ENCODE data around the gene SERPINF2. TPM values are rescaled to one million over a fixed set of nuclear protein-coding genes. Genes with fewer than 3 reads are reported as not detected.

SERPINF2 gene
- polyA plus RNA-seq, 1 of the 3 experiments (the other 2 are of a cell fraction), result 0.26 TPM

DNA sequence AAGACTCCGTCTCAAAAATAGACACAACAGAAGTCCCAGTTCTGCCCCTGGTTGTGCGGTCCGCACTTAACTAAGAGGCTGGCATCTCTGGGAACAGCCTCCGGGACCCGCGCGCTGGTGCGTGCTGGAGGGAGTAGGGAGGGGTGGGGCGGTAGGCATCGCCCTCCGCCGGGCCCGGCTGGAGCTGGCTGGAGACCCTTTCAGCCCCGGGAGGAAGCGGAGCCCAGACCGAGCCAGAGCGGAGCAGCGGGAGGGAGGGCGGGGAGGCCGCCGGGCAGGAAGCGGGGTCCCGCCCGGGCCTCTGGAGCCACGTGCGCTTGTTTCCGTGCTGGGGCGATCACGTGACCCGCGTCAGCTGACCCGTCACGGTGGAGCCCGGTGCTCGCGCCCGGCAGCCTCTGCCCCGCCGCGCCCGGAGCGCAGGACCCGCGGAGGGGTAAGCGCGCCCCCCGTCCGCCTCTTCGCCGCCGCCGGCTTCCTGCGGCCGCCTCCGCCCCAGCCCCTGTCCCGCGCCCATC lies 18.3 kb upstream of the SERPINF2 start, which contains the start of gene WDR81:
Gene WDR81, plus strand, starts transcription at position 354 of the 518 bp plus-strand sequence. CDS start 256 bp downstream, outside the sequence.
- Histone ChIP-seq H3K4me2 (peak within 1 kb of the TSS; percentile 98), H3K36me3 (replicated peaks in 1 of 2; ENCODE audit: control insufficient read depth in 1 of 2, insufficient read depth in 2 of 2, low read length in 1 of 2) (peaks cover 0 to 24% of the 10 kb centered on the region in 2 experiments), H3K27me3 (ENCODE audit: insufficient read depth) (no peaks in the 10 kb centered on the region), H3K27ac (ENCODE audit: low read depth in 2 of 2, low read length in 1 of 2) (peak within 1 kb of the TSS; percentile 48 to 51; a peak in 3 of 4 replicates), H3K4me3 (ENCODE audit: low read depth in 2 of 2, low read length in 1 of 2) (peak within 1 kb of the TSS; percentile 64 to 68), H3F3A (replicated peaks; ENCODE audit: insufficient read depth) (peaks cover 17% of the 10 kb centered on the region), H3K9me3 (no peaks in the 10 kb centered on the region), H4K20me1 (ENCODE audit: insufficient read depth) (no peaks in the 10 kb centered on the region), H2AFZ (ENCODE audit: low read depth) (peak within 1 kb of the TSS; percentile 100), H3K4me1 (ENCODE audit: control insufficient read depth in 1 of 2, insufficient read depth in 2 of 2, low read depth in 1 of 2, low read length in 1 of 2) (peaks cover 0 to 10% of the 10 kb centered on the region in 2 experiments; a peak in 2 of 4 replicates), H3K9ac (peak within 1 kb of the TSS; percentile 66), H3K9me2 (no peaks in the 10 kb centered on the region), H3K79me2 (ENCODE audit: insufficient read depth) (peaks cover 4% of the 10 kb centered on the region; the same call in 1 of the 2 replicates)
- ChIA-PET CTCF (interaction anchor here (0.8 to 1.5 kb wide), 7 partner anchors 11 to 158 kb away, joined by 3 to 9 read pairs (median 3); no protein-coding TSS in a partner anchor), POLR2A (interaction anchor here (0.7 to 1.6 kb wide), 4 partner anchors 8 to 59 kb away, joined by 3 to 6 read pairs (median 6); partner anchors contain the start of gene SERPINF1)
- DNase-seq, result peak; percentile 98
- WGBS (ENCODE audit: low lambda C conversion rate), result 14% methylated on average over 11 of the region's 57 CpGs
- TF ChIP-seq FOXJ3 (CRISPR knock-in tag; IDR thresholded peaks at IDR 0.05) (no peak), RXRA (IDR thresholded peaks at IDR 0.05; ENCODE audit: borderline replicate concordance, low read depth) (no peak), RAD21 (IDR thresholded peaks at IDR 0.05; ENCODE audit: low read length) (no peak), JUND (IDR thresholded peaks at IDR 0.05) (no peak), YY1 (IDR thresholded peaks at IDR 0.05; ENCODE audit: low read depth) (no peak), NFIC (IDR thresholded peaks at IDR 0.05; ENCODE audit: borderline replicate concordance) (no peak), MEF2A (IDR thresholded peaks at IDR 0.05; ENCODE audit: borderline replicate concordance, low read depth) (no peak), MXI1 (IDR thresholded peaks at IDR 0.05; ENCODE audit: low read depth, low read length) (peak; percentile 94), GABPA (IDR thresholded peaks at IDR 0.05; ENCODE audit: low read depth) (no peak), TEAD4 (IDR thresholded peaks at IDR 0.05; ENCODE audit: borderline replicate concordance, insufficient read depth) (no peak), IRF3 (IDR thresholded peaks at IDR 0.05; ENCODE audit: low read depth, low read length) (no peak), EP300 (IDR thresholded peaks at IDR 0.05; ENCODE audit: borderline replicate concordance in 1 of 2, low read depth in 1 of 2, low read length in 1 of 2) (no peak), POLR2AphosphoS5 (IDR thresholded peaks at IDR 0.05; ENCODE audit: low read depth, low read length) (no peak; the same call in 1 of the 2 replicates), EZH2phosphoT487 (IDR thresholded peaks at IDR 0.05; ENCODE audit: borderline replicate concordance, low read depth) (no peak), SIN3A (IDR thresholded peaks at IDR 0.05; ENCODE audit: borderline replicate concordance, low read depth, low read length) (peak; percentile 95), CTCF (IDR thresholded peaks at IDR 0.05) (no peak), SMC3 (IDR thresholded peaks at IDR 0.05; ENCODE audit: low read depth, low read length) (no peak), FOXM1 (IDR thresholded peaks at IDR 0.05; ENCODE audit: low read depth) (no peak), ELF1 (IDR thresholded peaks at IDR 0.05) (peak; percentile 65), FOSL2 (IDR thresholded peaks at IDR 0.05; ENCODE audit: borderline replicate concordance, low read depth) (no peak), REST (IDR thresholded peaks at IDR 0.05; ENCODE audit: low read depth, low read length) (no peak), TCF12 (IDR thresholded peaks at IDR 0.05) (no peak)
- TF ChIP-seq, protein P1, sequence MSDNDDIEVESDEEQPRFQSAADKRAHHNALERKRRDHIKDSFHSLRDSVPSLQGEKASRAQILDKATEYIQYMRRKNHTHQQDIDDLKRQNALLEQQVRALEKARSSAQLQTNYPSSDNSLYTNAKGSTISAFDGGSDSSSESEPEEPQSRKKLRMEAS (IDR thresholded peaks at IDR 0.05; ENCODE audit: low read depth), result peak; percentile 98
- TF ChIP-seq, protein P2, sequence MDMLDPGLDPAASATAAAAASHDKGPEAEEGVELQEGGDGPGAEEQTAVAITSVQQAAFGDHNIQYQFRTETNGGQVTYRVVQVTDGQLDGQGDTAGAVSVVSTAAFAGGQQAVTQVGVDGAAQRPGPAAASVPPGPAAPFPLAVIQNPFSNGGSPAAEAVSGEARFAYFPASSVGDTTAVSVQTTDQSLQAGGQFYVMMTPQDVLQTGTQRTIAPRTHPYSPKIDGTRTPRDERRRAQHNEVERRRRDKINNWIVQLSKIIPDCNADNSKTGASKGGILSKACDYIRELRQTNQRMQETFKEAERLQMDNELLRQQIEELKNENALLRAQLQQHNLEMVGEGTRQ (IDR thresholded peaks at IDR 0.05; ENCODE audit: borderline replicate concordance, low read depth, low read length), result peak; percentile 97
- TF ChIP-seq, protein P3, sequence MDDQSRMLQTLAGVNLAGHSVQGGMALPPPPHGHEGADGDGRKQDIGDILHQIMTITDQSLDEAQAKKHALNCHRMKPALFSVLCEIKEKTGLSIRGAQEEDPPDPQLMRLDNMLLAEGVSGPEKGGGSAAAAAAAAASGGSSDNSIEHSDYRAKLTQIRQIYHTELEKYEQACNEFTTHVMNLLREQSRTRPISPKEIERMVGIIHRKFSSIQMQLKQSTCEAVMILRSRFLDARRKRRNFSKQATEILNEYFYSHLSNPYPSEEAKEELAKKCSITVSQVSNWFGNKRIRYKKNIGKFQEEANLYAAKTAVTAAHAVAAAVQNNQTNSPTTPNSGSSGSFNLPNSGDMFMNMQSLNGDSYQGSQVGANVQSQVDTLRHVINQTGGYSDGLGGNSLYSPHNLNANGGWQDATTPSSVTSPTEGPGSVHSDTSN (IDR thresholded peaks at IDR 0.05), result no peak
